Muscle layer of colon (tissue), 2 donors: ENCODE measurements around the gene AFF1.

ENCODE experiments used
- H3K27ac ChIP-seq: one replicate; pipeline ENCODE4 v1.7.0; 2013; ENCODE audit warnings: low read depth, mild to moderate bottlenecking, low read length, moderate library complexity
- H3K27me3 ChIP-seq, 2 donors: one replicate each; pipeline ENCODE4 v1.7.0; 2013; ENCODE audit warnings: low read length in 2 of 2, mild to moderate bottlenecking in 2 of 2; ENCODE audit not compliant: insufficient read depth in 2 of 2, control insufficient read depth in 1 of 2
- H3K36me3 ChIP-seq: one replicate; pipeline ENCODE4 v1.7.0; 2013; ENCODE audit warnings: mild to moderate bottlenecking, low read length; ENCODE audit not compliant: insufficient read depth
- H3K4me1 ChIP-seq: one replicate; pipeline ENCODE4 v1.7.0; 2013; ENCODE audit warnings: mild to moderate bottlenecking, low read length; ENCODE audit not compliant: insufficient read depth
- H3K4me3 ChIP-seq, 2 donors: one replicate each; pipeline ENCODE4 v1.7.0; 2013; ENCODE audit warnings: low read length in 2 of 2, low read depth in 1 of 2, mild to moderate bottlenecking in 1 of 2, moderate library complexity in 1 of 2
- H3K9ac ChIP-seq: one replicate; pipeline ENCODE4 v1.7.0; 2013; ENCODE audit warnings: low read length
- H3K9me3 ChIP-seq: one replicate; pipeline ENCODE4 v1.7.0; 2013; ENCODE audit warnings: mild to moderate bottlenecking, low read length
- donor health status: abdominal sarcoma.
- donor health status: Adenocarcinoma of cecum.

The AFF1 gene

DNA sequence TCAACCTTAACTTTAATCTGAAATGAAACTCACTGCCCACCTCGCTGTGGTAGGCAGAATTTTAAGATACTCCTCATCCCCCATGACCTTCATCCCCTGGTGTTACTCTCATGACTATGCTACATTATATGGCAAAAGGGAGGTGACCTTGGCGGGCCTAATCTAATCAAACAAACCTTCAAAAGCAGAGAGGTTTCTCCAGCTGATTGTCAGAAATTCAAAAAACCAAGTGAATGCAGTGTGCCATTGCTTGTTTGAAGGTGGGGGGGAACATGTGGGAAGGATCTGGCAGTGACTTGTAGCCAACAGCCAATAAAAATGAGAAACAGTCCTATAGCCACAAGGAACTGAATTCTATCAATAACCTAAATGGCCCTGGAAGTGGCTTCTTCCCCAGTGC lies 237.1 kb downstream of the AFF1 start:
- H3K27ac ChIP-seq, result no peak overlapping the region
- no peak overlapping the region for H3K4me3 ChIP-seq
- peaks cover 5% of the 10 kb centered on the region for H3K36me3 ChIP-seq
- no peak overlapping the region for H3K9ac ChIP-seq
- no peaks in the 10 kb centered on the region for H3K4me1 ChIP-seq
- no peaks in the 10 kb centered on the region for H3K9me3 ChIP-seq
- H3K27me3 ChIP-seq, result no peaks in the 10 kb centered on the region

DNA sequence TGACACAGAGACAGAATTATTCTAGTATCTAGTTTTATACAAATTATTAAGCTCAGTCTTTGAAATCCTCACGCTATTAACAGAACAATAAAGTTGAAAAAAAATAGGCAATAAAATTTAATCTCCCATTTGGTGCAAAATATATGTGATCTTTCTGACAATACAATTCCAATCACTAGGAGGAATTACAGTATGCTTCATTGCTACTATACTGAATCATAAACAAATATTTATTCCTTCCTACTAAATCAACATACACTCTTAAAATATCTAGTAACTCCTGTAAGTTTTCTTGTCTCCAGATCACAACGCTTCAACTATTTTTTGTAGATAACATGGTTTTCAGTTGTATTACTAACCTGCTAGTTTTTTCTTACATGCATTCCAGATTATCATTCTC lies 239.9 kb downstream of the AFF1 start:
- Histone ChIP-seq H3K9ac (no peak overlapping the region), H3K9me3 (no peaks in the 10 kb centered on the region), H3K27me3 (no peaks in the 10 kb centered on the region), H3K27ac (no peak overlapping the region), H3K4me3 (no peak overlapping the region), H3K4me1 (no peaks in the 10 kb centered on the region), H3K36me3 (peaks cover 5% of the 10 kb centered on the region)

DNA sequence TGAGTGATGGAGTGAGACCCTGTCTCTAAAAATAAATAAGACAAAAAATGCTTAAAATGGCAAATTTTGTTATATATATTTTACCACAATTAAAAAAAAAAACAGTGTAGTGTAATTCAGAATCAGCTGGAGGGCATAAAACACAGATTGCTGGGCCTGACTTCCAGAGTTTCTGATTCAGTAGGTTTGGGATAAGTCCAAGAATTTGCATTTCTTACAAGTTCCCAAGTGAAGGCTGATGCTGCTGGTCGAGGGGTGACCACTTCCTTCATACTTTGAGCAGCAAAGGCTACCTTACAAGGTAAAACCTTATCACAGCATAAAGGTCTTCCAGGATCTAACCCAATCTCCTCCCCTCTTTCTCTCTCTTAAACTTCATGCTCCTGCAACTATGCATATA lies 244.9 kb downstream of the AFF1 start:
- Histone ChIP-seq H3K9me3 (no peaks in the 10 kb centered on the region), H3K4me3 (no peak overlapping the region), H3K27me3 (no peaks in the 10 kb centered on the region), H3K27ac (no peak overlapping the region), H3K9ac (no peak overlapping the region), H3K36me3 (peaks cover 5% of the 10 kb centered on the region), H3K4me1 (no peaks in the 10 kb centered on the region)

DNA sequence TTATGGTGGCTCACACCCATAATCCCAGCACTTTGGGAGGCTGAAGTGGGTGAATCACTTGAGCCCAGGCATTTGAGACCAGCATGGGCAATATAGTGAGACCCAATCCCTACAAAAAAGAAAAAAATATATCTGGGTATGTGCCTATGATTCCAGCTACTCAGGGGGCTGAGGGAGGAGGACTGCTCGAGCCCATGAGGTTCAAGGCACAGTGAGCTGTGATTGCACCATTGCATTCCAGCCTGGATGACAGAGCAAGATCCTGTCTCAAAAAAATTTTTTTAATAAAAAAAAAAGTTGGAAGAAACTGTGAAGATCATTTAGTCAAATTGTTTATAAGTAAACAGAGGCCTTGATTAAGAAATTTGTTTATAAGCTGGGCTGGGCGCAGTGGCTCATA lies 246.0 kb downstream of the AFF1 start:
- no peak overlapping the region for H3K4me3 ChIP-seq
- no peak overlapping the region for H3K27ac ChIP-seq
- no peaks in the 10 kb centered on the region for H3K4me1 ChIP-seq
- no peaks in the 10 kb centered on the region for H3K9me3 ChIP-seq
- no peaks in the 10 kb centered on the region for H3K36me3 ChIP-seq
- H3K27me3 ChIP-seq, result no peaks in the 10 kb centered on the region
- no peak overlapping the region for H3K9ac ChIP-seq

DNA sequence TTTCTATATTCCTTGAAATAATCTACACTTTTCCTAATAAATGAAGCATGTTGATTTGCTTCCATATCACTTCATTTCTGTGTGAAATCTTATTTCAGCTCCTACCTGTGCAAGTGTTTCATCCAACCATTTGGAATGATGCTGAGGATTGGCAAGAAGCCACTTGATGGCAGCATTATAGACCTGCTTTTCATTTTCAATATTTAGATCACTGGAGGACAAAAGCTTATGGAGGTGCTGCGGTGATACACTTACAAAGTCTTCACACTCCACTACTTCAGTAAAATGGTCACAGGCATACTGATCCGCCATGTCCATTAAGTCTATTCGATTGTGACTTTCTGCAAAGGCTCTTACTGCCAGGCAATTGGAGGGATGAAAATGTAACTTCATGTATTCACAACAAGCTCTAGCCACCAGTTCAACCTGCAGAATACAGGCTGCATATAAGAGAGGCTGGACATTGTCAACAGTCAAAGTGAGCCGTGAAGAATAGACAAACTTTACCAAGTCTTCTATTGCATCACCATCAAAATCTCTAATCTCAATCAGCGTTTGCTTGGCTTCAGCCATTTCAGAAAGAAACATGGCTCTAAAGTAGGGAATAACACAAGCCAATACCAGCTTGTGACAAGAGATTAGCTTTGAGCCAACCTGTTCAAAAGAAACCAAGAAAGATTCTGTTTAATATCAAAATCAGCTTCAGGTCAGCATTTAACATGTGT lies 250.5 kb downstream of the AFF1 start:
- no peak overlapping the region for H3K9ac ChIP-seq
- no peaks in the 10 kb centered on the region for H3K27me3 ChIP-seq
- no peak overlapping the region for H3K4me3 ChIP-seq
- no peaks in the 10 kb centered on the region for H3K9me3 ChIP-seq
- no peak overlapping the region for H3K27ac ChIP-seq
- H3K4me1 ChIP-seq, result no peaks in the 10 kb centered on the region
- H3K36me3 ChIP-seq, result no peaks in the 10 kb centered on the region

DNA sequence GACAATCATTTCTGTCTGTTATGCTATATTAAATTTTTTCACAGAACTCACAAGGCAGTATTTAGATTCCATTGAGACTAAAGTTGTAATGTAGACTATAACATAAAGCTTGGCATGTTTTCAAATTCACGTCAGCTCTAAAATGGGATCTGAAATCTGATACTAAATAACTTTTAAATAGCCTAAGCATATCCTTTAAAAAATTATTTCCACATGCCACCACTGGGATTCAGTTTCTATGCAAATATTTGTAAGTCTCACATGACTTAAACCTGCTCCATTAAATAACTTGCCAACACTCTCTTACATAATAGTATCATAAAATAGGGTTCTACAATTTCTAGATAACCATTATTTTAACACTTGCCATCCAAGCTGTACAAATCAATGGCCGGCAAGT lies 253.2 kb downstream of the AFF1 start:
- no peak overlapping the region for H3K27ac ChIP-seq
- no peaks in the 10 kb centered on the region for H3K9me3 ChIP-seq
- H3K36me3 ChIP-seq, result peaks cover 3% of the 10 kb centered on the region
- H3K9ac ChIP-seq, result no peak overlapping the region
- no peaks in the 10 kb centered on the region for H3K4me1 ChIP-seq
- H3K27me3 ChIP-seq, result no peaks in the 10 kb centered on the region
- no peak overlapping the region for H3K4me3 ChIP-seq

DNA sequence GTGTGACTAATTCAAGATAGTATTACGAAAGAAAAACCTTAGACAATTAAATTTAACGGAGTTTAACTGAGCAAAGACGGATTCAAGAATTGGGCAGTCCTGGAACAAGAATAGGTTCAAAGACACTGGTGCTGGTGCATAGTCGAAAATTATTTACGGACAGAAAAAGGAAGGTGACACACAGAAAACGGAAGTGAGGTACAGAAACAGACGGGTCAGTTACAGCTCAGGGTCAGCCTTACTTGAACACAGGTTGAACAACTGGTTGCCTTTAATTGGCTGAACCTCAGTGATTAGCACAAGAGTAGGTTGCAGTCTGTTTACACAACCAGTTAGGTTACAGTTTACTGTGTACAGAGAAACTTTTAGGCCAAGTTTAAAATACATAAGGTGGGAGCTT lies 254.1 kb downstream of the AFF1 start:
- Histone ChIP-seq H3K4me3 (no peak overlapping the region), H3K9ac (no peak overlapping the region), H3K27ac (no peak overlapping the region), H3K4me1 (no peaks in the 10 kb centered on the region), H3K36me3 (peaks cover 3% of the 10 kb centered on the region), H3K9me3 (no peaks in the 10 kb centered on the region), H3K27me3 (no peaks in the 10 kb centered on the region)
